RKO (cell line): ENCODE measurements around the gene SFXN5.
"Not testable (repeated sequence)": the region's sequence is repeated elsewhere in the genome, so short reads cannot be mapped to it uniquely, and the experiment has no call there.

Experiments used
- DNase-seq: peaks from one replicate; pipeline ENCODE4 v3.0.0-alpha.2; 2016; ENCODE audit warnings: low spot score

SFXN5 gene

DNA sequence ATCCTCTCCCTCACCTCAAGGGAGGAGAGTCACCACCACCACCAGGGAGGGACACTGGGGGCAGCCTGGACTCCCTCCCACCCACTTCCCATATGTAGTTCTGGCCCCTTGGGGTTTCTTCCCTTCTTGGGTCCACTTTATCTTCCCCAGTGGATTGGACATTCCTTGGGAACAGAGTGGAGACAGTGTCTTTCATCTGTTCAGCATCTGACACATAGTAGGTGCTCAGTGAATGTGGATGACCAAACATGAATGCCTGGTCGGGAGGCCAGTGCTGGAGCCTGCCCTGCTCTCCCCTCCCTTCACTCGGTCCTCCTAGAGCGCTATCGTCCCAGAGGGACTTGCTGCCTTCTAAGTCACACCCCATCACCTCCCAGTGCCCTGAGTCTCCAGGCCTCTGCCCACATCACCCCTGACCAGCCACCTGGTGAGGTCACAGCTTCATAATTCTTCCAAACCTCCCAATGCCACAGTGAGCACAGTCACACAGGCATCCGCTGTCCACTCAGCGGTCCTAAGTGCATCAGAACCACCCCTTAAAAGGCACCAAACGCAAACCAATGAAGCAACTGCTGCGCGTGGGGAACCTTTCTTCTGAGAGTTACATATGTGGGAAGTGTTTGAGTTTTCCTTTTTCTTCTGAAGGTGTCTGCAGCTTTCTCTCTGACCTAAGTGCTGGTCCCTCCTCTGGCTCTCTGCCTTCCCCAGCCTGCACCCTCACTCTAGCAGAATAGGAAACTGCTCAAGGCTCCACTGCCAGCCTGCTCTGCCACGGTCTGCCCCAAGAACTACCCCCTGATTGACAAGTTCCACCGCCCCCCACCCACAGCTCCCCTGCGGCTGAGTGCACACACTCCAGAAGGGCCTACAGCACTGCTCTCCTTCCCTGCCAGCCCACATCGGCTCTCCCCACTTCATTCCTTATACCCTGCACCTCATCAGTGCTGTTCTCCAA is 7.2 kb upstream of the SFXN5 start:
- DNase-seq: no peak

DNA sequence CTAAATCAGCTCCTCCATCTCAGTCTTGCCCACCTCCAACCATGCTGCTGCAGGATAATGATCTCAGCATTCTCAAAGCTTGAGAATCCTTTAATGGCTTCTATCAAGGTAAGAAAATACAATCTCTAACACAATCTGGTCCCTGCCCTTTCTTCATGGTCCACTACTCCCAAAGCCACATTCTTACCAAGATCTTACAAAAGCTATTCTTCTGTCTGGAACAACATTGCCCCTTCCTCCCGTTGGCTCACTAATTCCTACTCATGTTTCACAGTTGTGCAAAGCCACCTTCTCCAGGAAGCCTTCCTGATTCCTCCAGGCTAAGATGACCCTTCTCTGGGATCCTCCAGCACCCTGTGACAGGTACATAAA is 5.9 kb upstream of the SFXN5 start:
- DNase-seq: no peak

DNA sequence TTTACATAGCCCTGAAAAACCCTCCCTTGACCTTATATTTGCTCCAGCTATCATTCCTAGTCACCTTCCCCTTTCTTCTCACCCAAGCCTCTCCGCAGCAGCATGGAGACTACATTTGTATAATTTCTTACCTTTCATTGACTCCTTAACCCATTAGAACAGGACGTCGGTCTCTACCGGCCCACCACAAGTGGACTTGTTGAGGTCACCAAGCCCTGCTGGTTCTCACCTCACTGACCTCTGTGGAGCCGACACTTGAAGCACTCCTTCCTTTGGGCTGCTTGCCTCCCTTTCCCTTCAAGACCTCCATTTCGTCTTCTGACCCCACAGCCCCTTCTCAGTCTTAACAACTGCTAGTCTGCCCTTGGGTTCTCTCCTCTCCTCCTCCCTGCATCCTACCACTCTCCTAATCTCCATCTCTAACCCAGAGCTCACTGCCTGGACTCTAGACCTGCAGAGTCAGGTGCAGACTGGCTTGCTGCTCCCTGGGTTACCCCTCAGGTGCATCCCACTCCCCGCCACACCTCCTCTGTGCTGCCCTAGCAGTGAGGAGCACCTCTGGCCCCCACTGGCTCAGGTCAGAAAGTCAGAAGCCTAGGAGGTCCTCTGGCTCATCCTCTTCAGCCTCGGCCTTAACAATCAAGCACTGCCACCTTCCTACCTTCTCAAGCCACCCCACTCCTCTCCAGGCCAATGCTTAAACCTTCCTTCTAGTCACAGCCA is 5.3 kb upstream of the SFXN5 start:
- DNase-seq: no peak

DNA sequence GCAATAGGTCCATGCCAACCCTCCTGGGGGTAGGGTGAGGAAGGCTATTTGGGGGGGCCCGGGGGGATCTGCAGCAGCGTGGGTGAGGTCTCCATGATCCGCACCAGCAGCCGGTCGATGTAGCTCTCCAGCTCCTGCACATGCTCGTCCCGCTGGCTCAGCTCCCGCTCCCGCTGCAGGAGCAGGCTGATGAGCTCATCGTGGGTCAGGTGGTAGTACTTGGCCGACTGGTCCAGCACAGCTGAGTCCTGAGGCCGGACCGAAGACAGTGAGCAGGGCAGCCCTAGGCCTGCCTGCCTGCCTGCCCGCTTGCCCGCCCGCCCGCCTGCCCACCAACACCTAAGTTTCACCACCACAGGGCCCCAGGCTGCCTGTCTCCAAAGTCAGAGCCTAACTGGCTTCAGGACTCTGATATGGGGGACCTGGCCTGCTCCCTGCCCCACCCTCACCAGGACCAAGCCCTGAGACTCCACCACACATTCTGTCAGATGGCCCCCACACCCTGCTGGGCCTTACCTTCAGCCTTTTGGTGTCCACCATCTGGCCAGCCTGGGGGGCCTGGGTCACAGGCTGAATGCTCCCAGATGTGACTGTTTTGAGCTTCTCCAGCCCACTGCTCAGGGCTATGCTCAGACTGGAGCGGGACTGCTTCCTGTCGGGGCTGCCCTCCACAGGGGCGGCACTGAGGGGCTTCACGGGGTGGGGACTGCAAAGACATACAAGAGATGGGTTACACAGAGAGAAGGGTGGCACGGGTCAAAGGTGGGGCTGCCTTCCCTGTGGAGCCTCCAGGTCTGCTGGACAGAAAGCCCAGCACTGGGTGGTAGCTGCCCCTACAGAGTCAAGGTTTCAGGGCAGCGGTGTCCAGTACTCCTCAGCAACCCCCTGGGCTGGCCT is 4.2 kb upstream of the SFXN5 start:
- DNase-seq: peak; percentile 12

DNA sequence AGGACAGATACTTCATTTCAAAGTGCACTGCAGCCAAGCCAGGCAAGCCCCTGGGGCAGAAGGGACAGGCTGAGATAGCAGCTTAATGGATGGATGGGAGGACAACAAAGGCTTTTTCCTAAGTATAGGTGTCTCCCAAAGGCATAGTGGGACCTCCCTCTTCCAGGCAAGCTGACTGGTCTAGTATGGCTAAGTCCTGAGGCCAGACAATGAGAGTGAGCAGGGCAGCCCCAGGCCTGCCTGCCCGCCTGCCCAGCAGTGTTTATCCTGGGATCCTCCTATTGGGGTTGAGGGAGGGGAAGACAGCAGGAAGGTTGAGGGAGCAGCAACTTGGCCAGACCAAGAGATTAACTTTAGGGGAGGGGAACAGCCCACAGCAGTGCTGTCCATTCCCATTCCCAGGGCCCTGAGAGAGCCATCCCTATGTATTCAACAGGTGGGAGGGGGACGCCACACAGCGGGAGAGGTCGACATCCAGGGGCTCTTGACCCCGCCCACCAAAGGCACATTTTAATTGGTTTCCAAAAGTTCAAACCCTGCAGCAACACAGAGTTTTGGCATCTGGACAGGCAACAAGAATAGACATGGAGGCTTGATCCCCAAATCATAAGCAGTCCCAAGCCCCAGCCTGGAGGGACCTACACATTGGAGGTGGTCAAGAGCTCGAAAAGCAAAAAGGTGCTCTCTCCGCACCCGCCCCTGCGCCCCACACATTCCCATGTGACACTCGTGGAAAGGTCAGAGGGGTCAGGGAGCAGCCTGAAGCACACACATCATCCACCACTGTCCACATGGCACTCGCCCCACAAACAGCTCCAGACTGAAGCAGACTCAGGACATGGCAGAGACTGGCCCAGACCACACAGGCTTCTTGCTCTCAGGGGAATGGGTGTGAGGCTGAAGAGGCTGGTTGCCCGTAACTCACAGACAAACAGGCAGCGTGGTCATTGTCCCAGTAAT is 2.9 kb upstream of the SFXN5 start:
- DNase-seq: no peak

DNA sequence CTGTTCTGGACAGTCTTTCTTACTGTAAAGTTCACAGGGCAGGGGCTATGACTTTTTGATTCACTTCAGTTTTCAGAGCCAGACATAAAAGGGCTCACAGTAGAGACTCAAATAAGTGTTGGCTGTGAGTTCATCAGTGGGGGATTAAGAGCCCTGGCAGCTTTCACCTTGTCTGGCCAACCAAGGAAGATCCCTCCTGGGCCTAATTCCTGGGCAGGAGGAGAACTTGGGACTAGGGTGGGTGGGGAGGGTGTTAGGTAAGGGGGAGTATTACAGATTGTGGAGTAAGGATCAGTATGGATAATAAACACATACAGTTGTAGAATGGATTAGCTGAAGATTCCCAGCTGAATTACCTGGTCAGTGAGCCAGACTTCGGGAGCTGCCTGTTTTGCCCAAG is 904 bp upstream of the SFXN5 start:
- DNase-seq: no peak

DNA sequence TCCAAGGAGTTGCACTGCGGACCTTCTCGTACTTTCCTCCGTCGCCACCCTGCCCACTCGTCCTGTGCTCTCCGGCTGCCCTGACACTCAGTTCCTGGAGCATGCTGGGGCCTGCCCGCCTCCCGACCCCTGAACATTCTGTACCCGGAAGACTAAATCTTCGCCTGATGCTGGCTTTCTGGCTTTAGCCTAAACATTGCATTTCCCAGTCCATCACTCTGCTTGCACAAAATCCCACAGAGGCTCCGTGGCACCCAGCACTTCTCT is 550 bp upstream of the SFXN5 start:
- peak; percentile 11 for DNase-seq

DNA sequence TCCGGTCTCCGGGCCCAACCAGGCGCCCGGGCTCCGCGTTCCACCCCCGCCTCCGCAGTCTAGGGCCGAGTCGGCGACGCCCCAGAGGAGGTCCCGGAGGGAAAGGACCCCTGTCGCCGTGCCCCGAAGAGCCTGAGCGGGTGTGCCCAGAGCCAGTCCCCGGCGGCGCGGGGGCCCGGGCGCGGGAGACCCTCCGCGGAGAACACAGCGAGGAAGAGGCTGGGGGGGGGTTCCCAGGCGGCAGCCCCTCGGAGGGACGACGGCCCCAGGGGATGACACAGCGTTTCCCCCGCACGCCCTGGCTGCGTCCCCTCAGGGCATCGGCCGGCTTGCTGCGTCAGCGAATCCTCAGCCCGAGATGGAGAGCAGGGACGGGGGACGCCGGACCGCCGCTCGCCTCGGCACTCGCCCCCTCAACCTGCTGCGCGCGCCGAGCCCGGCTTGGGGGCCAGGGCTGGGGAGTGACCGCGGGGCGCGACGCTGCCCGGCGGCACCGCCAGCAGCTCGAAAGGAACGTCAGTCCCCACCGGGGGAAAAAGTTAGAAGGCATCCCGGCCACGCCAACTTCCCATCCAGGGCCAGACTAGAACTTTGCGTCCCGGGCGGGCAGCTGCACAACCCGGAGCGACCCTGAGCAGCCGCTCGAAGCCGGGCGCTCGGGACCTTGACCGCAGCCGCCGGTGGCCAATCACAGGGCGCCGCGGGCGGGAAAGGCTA is 711 bp downstream of the SFXN5 start:
- peak; percentile 53 for DNase-seq

DNA sequence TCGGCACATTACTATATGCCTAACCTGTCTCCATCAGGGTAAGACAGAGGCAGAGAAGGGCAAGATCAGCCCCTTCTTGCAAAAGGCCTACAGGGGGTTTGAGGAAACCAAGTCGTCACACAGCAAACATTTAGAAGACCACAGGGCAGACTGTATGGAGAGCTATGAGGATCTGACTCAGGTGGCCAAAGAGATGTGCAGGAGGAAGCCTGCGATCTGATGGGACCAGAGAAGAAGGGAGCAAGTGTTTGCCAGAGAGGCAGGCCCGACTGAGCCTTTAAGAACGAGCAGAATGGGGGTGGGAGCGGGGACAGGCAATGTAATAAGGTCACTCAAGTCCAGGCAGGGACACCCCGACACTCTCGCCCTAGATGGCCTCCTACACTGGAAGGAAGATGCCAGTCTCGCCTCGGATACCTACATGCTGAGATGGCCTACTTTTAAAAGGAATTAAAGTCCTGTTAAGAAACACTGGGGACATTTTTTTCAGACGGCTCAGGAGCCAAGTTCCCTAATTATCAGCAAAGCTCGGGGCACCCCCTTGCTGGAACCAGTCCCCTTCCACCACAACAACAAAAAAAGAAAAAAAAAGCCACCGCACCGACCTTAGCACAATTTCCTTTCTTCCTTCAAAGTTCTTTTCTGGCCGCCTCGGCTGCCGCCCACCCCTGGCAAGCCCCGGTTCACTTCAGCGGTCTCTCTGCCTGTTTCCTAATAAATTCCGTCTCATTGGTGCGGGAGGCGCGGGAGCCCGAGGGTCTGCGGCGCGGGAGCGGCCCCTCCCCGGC is 1.5 kb downstream of the SFXN5 start:
- peak; percentile 48 for DNase-seq

DNA sequence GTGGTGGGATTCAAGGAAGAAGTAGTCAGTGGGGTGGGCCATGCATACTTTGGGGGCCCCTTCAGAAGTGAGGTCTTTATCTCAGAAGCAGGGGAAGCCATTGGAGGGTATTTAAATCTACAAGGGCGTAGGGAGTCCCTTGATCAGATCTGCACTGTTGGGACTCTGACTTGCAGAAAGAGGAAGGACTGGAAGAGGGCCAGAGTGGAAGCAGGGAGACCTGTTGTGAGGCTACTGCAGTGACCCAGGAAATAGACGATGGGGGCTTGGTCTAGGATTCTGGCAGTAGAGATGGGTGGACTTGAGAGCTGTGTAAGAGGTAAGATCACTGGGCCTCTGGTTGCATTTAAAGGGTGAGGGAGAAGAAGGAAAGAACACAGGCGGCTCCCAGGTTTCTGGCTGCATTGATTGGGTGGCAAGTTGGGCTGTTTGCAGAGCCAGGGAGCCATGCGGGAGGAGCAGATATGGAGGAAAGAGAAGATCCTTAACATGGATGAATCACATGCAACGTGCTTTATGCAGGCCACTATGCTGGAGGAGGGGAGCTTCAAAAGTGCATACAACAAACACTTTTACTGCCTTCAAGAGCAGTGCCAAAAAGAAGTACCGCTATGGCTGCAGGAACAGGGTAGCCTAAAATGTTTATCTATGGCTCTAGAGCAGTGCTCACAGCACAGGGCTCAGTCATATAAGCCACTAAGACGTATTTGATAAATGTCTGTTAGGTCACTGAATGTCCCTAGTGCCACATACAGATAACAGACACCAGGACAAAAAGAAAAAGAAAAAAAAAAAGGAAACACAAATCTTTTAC is 2.3 kb downstream of the SFXN5 start:
- DNase-seq: peak; percentile 30

DNA sequence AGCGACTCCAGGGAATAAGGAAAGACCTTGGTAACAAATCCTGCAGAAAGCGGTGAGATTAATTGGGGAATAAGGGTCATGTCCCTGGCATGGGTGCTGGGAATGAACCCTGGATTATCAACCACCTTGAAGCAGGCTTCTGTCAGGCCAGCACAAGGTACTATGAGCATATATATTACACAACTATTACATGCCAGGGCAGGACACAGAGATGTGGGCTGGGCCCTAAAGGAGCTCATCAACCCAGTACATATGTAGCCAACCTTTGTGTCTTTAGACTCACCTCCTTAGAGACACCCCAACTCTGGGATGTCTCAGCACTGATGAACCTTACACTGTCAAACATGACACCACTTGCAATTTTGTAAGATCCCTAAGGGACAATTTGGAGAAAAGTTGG is 3.4 kb downstream of the SFXN5 start:
- DNase-seq: no peak

DNA sequence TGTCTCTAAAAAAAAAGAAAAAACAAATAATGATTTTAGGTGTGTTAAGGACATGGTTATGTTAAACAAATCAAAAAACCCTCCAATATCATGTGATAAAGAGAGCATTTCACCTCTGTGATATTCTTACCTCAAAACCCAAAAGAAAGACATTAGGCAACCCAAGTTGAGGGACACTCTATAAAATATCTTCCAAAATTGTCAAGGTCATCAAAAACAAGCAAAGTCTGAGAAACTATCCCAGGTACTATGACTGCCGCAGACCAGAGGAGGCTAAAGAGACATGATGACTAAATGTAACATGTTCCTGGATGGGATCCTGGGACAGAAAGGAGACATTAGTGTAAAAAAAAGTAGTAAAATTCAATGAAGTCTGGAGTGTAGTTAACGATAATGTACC is 4.5 kb downstream of the SFXN5 start:
- no peak for DNase-seq

DNA sequence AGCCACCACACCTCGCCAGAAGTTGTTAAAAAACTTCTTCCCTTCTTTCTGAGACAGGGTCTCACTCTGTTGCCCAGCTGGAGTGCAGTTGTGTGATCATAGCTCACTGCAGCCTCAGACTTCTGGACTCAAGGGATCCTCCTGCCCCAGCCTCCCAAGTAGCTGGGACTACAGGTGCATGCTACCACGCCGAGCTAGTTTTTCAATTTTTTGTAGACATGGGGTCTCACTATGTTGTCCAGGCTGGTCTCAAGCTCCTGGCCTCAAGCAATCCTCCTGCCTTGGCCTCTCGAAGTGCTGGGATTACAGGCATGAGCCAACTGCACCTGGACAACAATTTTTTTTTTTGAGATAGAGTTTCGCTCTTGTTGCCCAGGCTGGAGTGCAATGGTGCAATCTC is 6.4 kb downstream of the SFXN5 start:
- DNase-seq: not testable (repeated sequence)

DNA sequence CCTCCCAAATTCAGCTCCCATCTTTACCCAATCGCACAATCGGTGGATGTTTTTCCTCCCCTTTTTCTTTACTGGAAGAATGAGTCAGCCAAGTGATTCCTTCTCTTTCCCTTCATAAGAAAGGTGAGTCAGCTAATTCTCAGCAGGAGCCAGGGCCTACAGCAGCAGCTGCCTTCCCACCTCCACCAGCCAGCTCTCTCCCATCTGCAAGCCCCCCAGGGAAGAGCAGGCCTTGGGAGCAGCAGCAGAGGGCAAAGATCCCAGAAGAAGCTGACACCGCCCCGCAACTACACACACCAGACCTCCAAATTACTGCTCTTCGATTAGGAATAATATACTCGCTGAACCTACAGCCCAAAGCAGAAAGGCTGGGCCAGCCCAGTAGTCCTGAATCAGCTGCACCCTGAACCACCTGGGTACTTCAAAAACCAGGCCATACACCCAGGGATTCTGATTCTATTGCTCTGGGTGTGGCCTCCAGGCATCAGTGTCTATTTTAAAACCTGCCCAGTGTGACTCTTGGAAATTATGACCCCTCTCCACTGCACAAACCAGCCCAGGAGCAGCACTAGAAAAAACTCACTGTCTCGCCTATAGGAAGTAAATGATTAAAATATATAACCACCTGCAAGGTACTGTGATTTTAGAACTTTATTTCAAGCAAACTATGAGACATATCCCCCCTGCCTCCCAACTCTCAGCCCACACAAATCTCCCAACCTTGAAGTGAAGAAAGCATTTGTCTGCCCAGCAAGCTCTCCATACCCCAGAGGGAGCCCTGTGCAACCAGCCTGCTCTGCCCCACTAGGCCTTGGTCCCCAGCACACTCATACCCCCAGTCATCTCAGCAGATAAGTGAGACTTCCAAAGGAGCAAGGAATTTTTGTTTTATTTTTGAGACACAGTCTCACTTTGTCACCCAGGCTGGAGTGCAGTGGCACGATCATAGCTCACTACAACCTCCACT is 7.3 kb downstream of the SFXN5 start:
- DNase-seq: peak; percentile 77

DNA sequence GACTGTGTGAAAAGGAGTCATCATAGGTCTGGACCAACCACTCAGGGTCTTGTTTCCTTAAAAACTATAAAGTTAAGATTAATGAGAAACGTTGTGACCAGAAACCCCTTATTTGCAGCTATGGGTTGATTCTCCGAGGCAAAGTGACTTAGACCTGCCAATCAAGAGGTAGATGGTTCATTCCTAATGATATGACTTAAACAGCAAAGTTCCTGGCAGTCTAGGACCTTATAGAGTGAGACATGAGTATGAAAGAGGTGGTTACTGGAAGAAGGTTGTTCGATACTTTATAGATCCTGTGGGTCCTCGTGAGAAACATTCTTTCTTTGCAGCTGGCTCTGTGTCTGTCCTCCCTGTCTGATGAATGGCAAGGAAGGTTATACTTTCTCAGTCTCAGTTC is 8.0 kb downstream of the SFXN5 start:
- no peak for DNase-seq

DNA sequence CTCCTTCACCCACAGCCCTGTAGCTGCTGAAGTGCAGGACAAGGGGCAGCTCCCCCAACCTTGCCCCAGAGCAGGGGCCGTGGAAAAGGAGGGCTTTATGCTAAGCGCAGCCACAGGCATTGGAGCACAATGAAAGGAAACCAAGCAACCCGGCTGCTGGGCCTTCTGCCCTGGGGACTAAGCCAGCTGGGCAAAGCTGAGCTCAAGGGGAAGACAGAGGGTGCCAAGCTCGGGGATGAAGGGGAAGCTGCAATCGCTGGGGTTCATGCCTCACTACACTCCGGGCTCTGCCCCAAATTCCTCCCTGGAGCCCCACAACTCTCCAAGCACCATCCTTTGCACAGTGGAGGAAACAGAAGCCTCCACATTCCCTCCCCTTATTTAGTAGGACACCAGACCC is 12.4 kb downstream of the SFXN5 start:
- DNase-seq: no peak

DNA sequence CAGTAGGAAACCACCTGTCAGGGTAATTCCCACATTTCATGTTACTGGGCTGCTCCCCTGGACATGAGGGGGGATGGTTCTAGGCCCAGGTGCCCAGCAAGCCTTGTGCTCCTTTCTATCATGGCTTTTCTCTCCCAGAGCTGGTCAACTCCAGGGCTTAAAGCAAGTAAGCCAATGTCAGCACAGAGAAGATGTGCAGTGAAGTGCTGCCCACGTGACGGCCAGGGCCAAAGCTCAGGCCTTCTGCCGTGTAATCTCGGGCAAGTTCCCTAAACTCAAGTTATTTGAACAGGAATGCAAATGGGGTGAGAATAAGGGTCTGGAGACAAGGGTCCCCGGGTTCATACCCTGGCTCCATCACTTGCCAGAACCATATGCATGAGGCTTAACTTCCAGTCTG is 16.5 kb downstream of the SFXN5 start:
- DNase-seq: no peak
